NCI-H1417 treated with DMSO at 0.1 percent for 48 hours (cell line): ENCODE results near the gene SLC6A3.
"Not testable (repeated sequence)": the region's sequence is repeated elsewhere in the genome, so short reads cannot be mapped to it uniquely, and the experiment has no call there.

Experiments used
- DNase-seq: peaks from one replicate; lab custom pipeline; 2025; lab: John Stamatoyannopoulos, UW

SLC6A3 gene

GRCh38 chr5:1477341-1477740 is 32.1 kb upstream of the SLC6A3 start:
- no peak for DNase-seq

GRCh38 chr5:1476967-1477310 is 31.7 kb upstream of the SLC6A3 start:
- no peak for DNase-seq

- no peak for DNase-seq
Measured at GRCh38 chr5:1476181-1476966, 31.1 kb upstream of the SLC6A3 start.

DNA sequence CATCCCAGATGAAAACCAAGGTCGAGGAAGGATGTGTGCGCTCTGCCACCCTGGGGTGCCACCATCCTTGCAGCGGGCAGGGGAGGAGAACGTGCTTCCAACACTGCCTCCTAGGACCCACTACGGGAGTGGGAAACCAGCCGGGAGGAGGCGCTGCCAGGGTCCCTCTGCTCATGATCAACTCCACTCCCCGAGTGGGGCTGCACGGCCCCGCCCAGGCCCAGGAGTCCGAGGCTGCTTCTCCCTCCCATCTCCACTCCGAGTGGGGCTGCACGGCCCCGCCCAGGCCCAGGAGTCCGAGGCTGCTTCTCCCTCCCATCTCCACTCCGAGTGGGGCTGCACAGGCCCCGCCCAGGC is 30.3 kb upstream of the SLC6A3 start:
- DNase-seq = not testable (repeated sequence)

GRCh38 chr5:1474866-1475543 is 29.8 kb upstream of the SLC6A3 start:
- no peak for DNase-seq

DNA sequence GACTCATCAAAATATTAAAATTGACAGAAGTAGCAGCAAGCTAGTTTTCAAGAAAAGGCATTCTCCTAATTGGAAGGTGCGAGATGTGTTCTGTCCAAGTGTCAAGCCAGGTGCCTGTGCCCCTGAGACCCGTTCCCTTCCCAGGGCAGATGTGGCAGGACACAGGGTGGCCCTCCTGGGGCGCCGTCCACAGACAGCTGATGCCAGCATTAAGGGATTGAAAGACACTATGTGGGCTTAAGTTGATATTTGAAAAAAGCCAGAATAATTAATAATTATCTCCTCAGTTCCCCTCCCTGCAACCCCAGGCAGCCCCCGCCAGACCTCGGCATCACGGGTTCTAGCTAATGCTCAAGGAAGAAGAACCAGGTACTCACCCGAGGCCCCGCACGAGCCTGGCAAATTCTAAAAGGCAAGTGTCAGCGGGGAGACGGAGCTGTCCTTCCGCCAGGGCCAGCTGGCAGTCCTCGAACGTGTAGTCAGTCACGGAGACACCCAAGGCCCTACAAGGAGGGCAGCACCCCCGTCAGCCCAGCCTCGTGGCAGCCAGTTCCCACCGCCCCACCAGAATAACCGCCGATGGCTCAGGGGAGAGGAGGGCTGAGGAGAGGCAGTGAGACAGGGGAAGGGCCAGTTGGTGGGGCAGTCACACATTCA is 29.1 kb upstream of the SLC6A3 start:
- no peak for DNase-seq

DNA sequence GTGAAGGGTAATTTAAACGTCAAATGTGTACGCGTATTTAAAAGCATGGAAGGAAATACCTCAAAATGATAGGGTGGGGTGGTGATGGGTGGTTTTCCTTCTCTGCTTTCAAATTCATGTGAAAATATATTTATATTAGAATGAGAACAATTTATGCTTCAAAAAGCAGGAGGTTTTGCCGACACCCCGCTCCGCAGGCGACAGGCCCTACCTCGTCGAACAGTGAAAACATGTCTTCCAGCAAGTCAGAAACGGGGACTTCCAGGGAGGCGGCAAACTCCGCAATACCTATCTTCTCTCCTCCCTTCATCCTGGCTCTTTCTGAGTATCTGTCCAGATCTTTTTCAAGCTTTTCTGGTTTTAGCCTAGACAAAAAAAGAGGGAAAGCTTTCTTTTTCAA is 28.5 kb upstream of the SLC6A3 start:
- DNase-seq = no peak

GRCh38 chr5:1472964-1473628 is 27.9 kb upstream of the SLC6A3 start:
- DNase-seq = no peak

DNA sequence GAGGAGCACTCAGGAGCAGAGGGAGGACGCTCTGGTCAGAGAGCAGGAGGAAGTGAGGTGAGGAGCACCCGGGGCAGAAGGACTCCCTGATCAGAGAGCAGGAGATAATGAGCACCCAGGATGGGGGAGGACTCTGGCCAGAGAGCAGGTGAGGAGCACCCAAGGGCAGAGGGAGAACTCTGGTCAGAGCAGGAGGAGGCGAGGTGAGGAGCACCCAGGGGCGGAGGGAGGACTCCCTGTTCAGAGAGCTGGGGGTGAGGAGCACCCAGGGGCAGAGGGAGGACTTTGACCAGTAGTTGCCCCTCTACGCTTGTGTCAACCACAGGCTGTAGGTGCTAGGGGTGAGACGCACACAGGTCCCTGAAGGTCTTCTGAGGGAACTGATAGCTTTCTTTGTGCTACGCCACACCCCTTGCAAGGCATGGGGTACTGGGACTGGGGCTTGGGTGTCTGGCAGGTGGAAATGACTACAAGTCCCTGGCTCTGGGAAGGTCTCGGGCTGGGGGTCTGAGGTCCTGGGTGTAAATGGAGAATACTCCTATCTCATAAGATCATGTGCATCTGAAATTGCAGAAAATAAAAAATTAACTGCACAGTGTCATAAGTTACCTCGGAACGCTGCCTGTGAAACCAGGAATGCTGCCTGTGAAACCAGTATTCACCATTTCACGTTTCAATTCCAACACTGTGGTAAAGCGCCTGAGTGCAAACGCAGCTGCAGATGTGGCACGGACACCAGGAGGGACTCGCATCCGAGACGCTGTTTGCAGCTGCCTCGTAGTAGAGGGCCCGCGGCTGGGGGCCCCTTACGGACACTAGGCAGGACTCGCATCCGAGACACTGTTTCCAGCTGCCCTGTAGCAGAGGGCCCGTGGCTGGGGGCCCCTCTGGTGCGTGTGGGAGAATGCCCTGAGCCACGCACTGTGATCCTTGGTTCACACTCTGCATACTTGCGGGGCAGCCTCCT is 27.0 kb upstream of the SLC6A3 start:
- no peak for DNase-seq

DNA sequence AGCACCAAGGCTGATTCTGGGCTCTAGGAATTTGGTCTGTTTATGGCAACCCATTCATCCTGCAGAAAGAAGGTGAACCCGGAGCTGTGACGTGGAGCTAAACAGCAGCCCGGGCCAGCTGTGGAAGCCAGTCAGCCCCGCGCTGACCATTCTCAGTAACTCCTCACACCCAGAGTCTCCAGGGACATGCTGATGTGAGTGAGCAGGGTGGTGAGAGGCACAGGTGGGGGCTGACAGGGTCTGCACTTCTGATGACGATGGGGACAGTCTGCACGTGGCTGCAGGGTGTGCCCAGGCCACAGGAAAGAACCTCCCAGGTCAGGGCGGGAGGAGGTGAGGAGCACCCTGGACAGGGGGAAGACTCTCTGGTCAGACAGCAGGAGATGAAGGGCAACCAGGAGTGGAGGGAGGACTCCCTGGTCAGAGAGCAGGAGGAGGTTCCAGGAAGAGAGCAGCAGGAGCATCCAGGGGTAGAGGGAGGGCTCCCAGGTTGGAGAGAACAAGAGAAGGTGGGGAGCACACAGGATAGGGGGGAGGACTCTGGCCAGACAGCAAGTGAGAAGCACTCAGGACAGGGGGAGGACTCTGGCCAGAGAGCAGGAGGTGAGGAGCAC is 26.1 kb upstream of the SLC6A3 start:
- no peak for DNase-seq

DNA sequence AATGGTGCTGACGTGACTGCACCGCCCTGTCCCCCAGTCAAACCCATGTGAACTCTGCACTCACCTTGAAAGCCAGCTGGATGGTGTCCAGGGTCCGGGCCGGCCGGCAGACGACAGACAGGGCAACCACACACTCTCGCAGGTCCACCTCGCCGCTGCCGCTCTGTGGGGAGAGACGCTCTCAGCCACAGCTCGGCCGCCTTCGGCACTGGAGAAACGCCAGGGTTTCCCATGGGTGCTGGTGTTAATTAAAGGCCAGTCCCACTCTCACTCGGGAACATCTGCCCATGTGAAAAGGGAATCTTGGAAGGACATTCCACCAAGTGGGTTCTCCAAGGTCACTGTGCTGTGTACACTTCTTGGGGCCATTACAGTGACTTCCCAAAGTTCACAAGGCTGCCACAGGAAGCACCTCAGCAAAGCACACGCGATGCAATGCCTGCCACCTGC is 25.5 kb upstream of the SLC6A3 start:
- DNase-seq = no peak

DNA sequence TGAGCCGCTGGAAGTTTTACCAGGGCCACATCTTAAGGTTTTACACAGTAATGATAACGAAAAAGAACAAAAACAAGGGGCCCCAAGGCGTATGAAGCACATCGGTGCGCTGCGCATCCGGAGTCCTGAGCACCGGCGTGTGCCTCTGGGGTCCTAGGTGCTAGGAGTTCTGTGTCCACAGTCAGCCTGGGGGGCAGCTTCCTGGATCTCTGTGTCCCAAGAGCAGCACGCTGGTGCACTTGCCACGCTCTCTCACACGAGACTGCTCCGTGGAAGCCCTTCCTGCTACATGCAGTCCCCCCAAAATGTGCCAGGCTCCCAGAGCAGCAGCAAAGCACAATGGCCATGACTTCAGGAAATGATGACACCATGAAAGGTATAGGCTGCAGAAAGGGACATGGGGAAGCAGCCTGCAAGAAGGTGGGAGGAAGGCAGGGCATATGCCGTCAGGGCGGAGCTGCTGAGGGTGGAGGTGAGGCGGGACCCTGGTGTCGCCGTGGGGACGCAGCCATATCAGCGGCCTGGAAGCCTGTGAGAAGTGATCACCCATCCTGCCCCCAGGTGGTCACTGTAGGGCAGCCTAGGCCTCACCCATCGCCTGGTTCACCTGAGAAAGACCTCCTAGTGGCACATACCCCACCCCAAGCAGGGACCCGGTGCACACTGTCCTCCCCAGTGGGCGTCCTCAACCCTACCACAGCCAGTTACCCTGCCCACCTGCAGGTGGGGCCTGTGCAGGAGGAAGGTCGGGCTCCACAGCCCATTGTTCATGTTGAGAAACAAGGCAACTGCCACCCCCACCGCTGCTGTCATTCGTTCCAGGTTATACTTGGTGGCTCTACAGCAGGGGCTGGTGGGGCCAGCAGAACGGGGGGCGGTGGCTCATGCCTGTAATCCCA is 23.6 kb upstream of the SLC6A3 start:
- DNase-seq = no peak

DNA sequence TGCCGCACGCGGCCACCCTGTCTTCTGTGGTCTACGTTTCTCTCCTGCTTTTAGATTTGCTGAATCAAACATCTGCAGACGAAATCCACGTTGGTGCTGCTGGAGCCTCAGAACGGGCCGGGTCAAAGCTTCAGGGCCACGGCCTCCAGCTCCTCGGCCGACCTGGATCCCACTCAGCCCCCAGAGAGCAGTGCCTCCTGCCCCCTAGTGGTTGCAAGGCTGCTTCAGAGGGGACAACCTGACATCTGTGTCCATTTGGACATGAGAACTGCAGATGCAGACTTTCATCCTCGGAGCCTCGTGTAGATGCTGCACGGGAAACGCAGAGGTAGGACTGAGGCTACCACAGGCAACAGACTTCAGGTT is 23.0 kb upstream of the SLC6A3 start:
- no peak for DNase-seq

DNA sequence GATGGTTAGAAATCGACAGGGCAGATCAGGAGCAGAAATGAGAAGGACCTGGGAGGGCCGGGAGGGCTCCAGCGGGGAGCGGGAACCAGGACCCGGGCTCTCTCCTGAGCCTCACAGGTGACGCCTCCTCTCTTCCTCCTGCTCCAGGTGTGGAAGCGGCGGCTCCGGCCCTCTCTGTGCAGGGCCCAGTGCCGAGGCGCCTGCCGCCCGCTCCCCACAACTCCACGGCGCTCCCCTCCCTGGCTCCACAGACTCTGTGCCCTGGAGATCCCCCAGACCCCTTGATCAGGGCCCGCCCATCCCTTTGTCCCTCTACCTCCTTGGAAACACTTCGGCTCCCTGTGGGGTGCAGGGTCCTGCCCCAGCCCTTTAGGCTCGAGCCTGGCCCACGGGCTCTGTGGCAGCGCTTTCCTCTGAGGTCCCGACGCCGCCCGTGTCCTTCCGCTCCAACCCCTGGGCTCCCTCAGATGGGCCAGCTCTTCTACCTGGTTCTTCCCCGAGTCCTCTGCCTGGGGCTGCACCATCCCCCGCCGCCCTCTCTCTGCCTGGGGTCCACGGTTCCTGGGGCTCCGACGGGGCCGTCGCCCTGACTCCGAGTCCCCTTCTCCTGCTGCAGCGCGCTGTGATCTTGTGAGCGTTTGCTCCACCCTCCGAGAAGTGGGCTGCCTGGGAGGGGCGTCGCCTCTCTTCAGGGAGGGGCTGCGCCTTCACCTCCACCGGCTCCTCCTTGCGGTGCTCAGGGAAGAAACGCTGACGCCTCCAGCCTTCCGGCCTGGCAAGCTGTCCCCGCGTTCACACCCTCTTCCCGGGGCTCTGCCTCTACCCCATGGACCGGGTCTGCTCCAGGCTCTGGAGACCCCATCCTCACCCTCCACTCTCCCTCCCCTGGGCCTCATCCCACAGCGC is 22.4 kb upstream of the SLC6A3 start:
- DNase-seq = no peak

- DNase-seq = no peak
Measured at GRCh38 chr5:1466631-1467265, 21.5 kb upstream of the SLC6A3 start.

GRCh38 chr5:1465966-1466471 is 20.8 kb upstream of the SLC6A3 start:
- DNase-seq = no peak

DNA sequence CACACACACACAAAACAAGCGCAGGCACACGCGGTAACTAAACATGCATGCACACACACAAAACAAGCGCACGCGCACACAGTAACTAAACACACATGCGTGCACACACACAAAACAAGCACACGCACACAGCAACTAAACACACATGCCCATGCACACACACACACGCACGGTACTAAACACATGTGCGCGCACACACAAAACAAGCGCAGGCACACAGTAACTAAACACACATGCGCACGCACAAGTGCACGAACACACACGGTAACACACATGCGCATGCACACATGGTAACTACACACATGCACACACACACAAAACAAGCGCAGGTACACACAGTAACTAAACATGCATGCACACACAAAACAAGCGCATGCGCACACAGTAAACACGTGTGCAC is 19.9 kb upstream of the SLC6A3 start:
- DNase-seq = no peak

DNA sequence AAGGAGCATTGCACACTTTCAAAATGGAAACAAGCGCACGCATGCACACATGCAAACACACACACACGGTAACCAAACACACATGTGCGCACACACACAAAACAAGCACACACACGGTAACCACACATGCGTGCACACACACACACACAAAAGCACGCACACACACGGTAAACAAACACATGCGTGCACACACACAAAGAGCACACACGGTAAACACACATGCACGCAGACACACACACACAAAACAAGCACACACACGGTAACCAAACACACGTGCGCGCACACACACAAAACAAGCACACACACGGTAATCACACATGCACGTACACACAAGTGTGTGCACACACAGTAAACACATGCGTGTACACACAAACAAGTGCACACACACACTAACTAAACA is 19.3 kb upstream of the SLC6A3 start:
- DNase-seq = no peak

GRCh38 chr5:1464096-1464446 is 18.8 kb upstream of the SLC6A3 start:
- no peak for DNase-seq
